WTC11 (cell line): ENCODE results near the gene B4GALNT3. TPM values are rescaled to one million over a fixed set of nuclear protein-coding genes. Genes with fewer than 3 reads are reported as not detected.

Source experiments
- ATAC-seq: fragments of 200-7000 bp; cut with Tn5 transposase; 2 replicates; pipeline ENCODE4 v1.10.0; 2021; ENCODE audit warnings: mild to moderate bottlenecking, moderate library complexity
- CTCF ChIA-PET: fragments of 300-600 bp; sonication (Branson Sonifier 250); formaldehyde crosslinking; loops from one replicate; lab custom pipeline; 2021; ENCODE audit warnings: antibody characterized with exemption; lab: Charles Lee
- POLR2A ChIA-PET: fragments of 350-600 bp; sonication (Branson Sonifier 250); formaldehyde crosslinking; loops from one replicate; lab custom pipeline; 2021; ENCODE audit warnings: antibody characterized with exemption; lab: Charles Lee
- DNase-seq: peaks from one replicate; pipeline ENCODE4 v3.0.0; 2021; ENCODE audit warnings: low spot score
- H3K27ac Mint-ChIP-seq: 2 replicates; pipeline ENCODE4 v1.8.0; 2021; ENCODE audit warnings: mixed read lengths
- H3K27me3 Mint-ChIP-seq: 2 replicates; pipeline ENCODE4 v1.8.0; 2021; ENCODE audit warnings: low read depth, mild to moderate bottlenecking, moderate library complexity, mixed read lengths
- H3K36me3 Mint-ChIP-seq: 2 replicates; pipeline ENCODE4 v1.8.0; 2021; ENCODE audit warnings: mixed read lengths
- H3K4me1 Mint-ChIP-seq: 2 replicates; pipeline ENCODE4 v1.8.0; 2022; ENCODE audit warnings: mixed read lengths
- H3K4me3 Mint-ChIP-seq: 2 replicates; pipeline ENCODE4 v1.8.0; 2021; ENCODE audit warnings: mild to moderate bottlenecking, moderate library complexity, mixed read lengths
- H3K9me3 Mint-ChIP-seq: 2 replicates; pipeline ENCODE4 v1.8.0; 2021; ENCODE audit warnings: mixed read lengths
- AR ChIP-seq: fragments of 250-450 bp; sonication (Bioruptor Pico); IDR thresholded peaks from 2 replicates; pipeline ENCODE4 v1.9.0; 2021; ENCODE audit warnings: mild to moderate bottlenecking
- ATF6 ChIP-seq: sonication (generic); formaldehyde crosslinking; IDR thresholded peaks from 2 replicates; pipeline ENCODE4 v1.8.1; 2023; ENCODE audit warnings: mild to moderate bottlenecking, missing genetic modification reagents
- E2F1 ChIP-seq: sonication (generic); formaldehyde crosslinking; IDR thresholded peaks from 2 replicates; pipeline ENCODE4 v1.8.0; 2022; ENCODE audit warnings: mild to moderate bottlenecking, missing genetic modification reagents
- ETV6 ChIP-seq: sonication (generic); formaldehyde crosslinking; IDR thresholded peaks from 2 replicates; pipeline ENCODE4 v1.8.1; 2022; ENCODE audit warnings: mild to moderate bottlenecking, missing genetic modification reagents
- FOXP4 ChIP-seq: sonication (generic); formaldehyde crosslinking; IDR thresholded peaks from 2 replicates; pipeline ENCODE4 v1.8.0; 2022; ENCODE audit warnings: mild to moderate bottlenecking, missing genetic modification reagents
- IRF2 ChIP-seq: sonication (generic); formaldehyde crosslinking; IDR thresholded peaks from 2 replicates; pipeline ENCODE4 v1.8.0; 2022; ENCODE audit warnings: low read depth, missing genetic modification reagents, borderline replicate concordance
- JUN ChIP-seq: sonication (generic); formaldehyde crosslinking; IDR thresholded peaks from 2 replicates; pipeline ENCODE4 v1.8.0; 2023; ENCODE audit warnings: mild to moderate bottlenecking, missing genetic modification reagents
- KAT7 ChIP-seq: sonication (generic); formaldehyde crosslinking; IDR thresholded peaks from 2 replicates; pipeline ENCODE4 v1.8.1; 2023; ENCODE audit warnings: missing genetic modification reagents, mild to moderate bottlenecking, borderline replicate concordance
- MAX ChIP-seq: sonication (generic); formaldehyde crosslinking; IDR thresholded peaks from 2 replicates; pipeline ENCODE4 v1.8.0; 2022; ENCODE audit warnings: mild to moderate bottlenecking, missing genetic modification reagents
- MLX ChIP-seq: sonication (generic); formaldehyde crosslinking; IDR thresholded peaks from 2 replicates; pipeline ENCODE4 v1.8.1; 2023; ENCODE audit warnings: mild to moderate bottlenecking, missing genetic modification reagents, moderate library complexity
- NFE2L1 ChIP-seq: sonication (generic); formaldehyde crosslinking; IDR thresholded peaks from 2 replicates; pipeline ENCODE4 v1.8.1; 2023; ENCODE audit warnings: missing genetic modification reagents
- NR2C2 ChIP-seq: sonication (generic); formaldehyde crosslinking; IDR thresholded peaks from 2 replicates; pipeline ENCODE4 v1.8.0; 2022; ENCODE audit warnings: mild to moderate bottlenecking, missing genetic modification reagents
- NR3C1 ChIP-seq: sonication (generic); formaldehyde crosslinking; conservative IDR thresholded peaks from 2 replicates; pipeline ENCODE4 v1.8.1; 2023; ENCODE audit warnings: low read depth, mild to moderate bottlenecking, missing genetic modification reagents
- PRDM15 ChIP-seq: sonication (generic); formaldehyde crosslinking; IDR thresholded peaks from 2 replicates; pipeline ENCODE4 v1.8.0; 2022; ENCODE audit warnings: missing genetic modification reagents
- SOX15 ChIP-seq: fragments of 250-450 bp; sonication (Bioruptor Pico); IDR thresholded peaks from 2 replicates; pipeline ENCODE4 v1.9.0; 2021; ENCODE audit warnings: mild to moderate bottlenecking
- ZNF219 ChIP-seq: sonication (generic); formaldehyde crosslinking; IDR thresholded peaks from 2 replicates; pipeline ENCODE4 v1.8.0; 2023; ENCODE audit warnings: missing genetic modification reagents, mild to moderate bottlenecking, borderline replicate concordance
- ZNF232 ChIP-seq: sonication (generic); formaldehyde crosslinking; IDR thresholded peaks from 2 replicates; pipeline ENCODE4 v1.8.0; 2022; ENCODE audit warnings: mild to moderate bottlenecking, missing genetic modification reagents
- total RNA-seq: library from RNA; stranded (reverse); gene quantifications from 3 replicates; pipeline ENCODE4 v1.2.3, GENCODE V29; 2021

The B4GALNT3 gene
- total RNA-seq, 1 experiment from 2014 or later = 19.0 TPM

GRCh38 chr12:612293-612692 is 152.6 kb downstream of the B4GALNT3 start (continued):
- no peak for TF ChIP-seq NR2C2
- no peak for TF ChIP-seq E2F1
- TF ChIP-seq MLX (CRISPR knock-in tag) = no peak
- TF ChIP-seq PRDM15 (CRISPR knock-in tag) = no peak
- TF ChIP-seq FOXP4 (CRISPR knock-in tag) = no peak
- no peak for TF ChIP-seq NFE2L1

- H3K4me1 Mint-ChIP-seq = peaks cover 9% of the 10 kb centered on the region; the same call in 1 of the 2 replicates
- no peak overlapping the region for H3K4me3 Mint-ChIP-seq
- H3K27ac Mint-ChIP-seq = no peak overlapping the region; the same call in 1 of the 2 replicates
- no peak for DNase-seq
- POLR2A ChIA-PET = no interaction called here
- no peaks in the 10 kb centered on the region for H3K9me3 Mint-ChIP-seq
- ATAC-seq = no peak
- H3K27me3 Mint-ChIP-seq = no peaks in the 10 kb centered on the region; the same call in 1 of the 2 replicates
- H3K36me3 Mint-ChIP-seq = no peaks in the 10 kb centered on the region
- CTCF ChIA-PET = no interaction called here
- no peak for TF ChIP-seq MLX (CRISPR knock-in tag)
- TF ChIP-seq ETV6 (CRISPR knock-in tag) = no peak
- TF ChIP-seq JUN (CRISPR knock-in tag) = no peak
- TF ChIP-seq KAT7 = no peak
- TF ChIP-seq IRF2 (CRISPR knock-in tag) = no peak
- TF ChIP-seq ATF6 = no peak
- TF ChIP-seq PRDM15 (CRISPR knock-in tag) = no peak
- no peak for TF ChIP-seq NR3C1
- no peak for TF ChIP-seq E2F1
- no peak for TF ChIP-seq ZNF219
- no peak for TF ChIP-seq ZNF232
- no peak for TF ChIP-seq SOX15 (CRISPR knock-in tag)
- TF ChIP-seq AR (CRISPR knock-in tag) = no peak
- TF ChIP-seq MAX (CRISPR knock-in tag) = no peak
These were observed 153.1 kb downstream of the B4GALNT3 start for GRCh38 chr12:612886-613285.
